Endodermal cell (in vitro differentiated cells): ENCODE results near the gene COPS3. TPM values are rescaled to one million over a fixed set of nuclear protein-coding genes. Genes with fewer than 3 reads are reported as not detected.
"Not testable (repeated sequence)": the region's sequence is repeated elsewhere in the genome, so short reads cannot be mapped to it uniquely, and the experiment has no call there.

Experiments
- DNase-seq: peaks from one replicate; pipeline ENCODE4 v3.0.0-alpha.2; 2017
- H3K27ac ChIP-seq: 2 replicates; pipeline ENCODE4 v1.5.1; 2013; ENCODE audit warnings: mild to moderate bottlenecking, low read depth, low read length, moderate library complexity
- H3K27me3 ChIP-seq: 2 replicates; pipeline ENCODE4 v1.6.1; 2013; ENCODE audit warnings: mild to moderate bottlenecking, low read length, moderate library complexity; ENCODE audit not compliant: insufficient read depth, control insufficient read depth, poor library complexity, severe bottlenecking
- H3K36me3 ChIP-seq: 2 replicates; pipeline ENCODE4 v1.7.0; 2013; ENCODE audit warnings: mild to moderate bottlenecking, low read length, moderate library complexity; ENCODE audit not compliant: control insufficient read depth, insufficient read depth
- H3K4me1 ChIP-seq: one replicate; pipeline ENCODE4 v1.7.0; 2013; ENCODE audit warnings: low read length; ENCODE audit not compliant: control insufficient read depth, insufficient read depth
- H3K4me3 ChIP-seq: 2 replicates; pipeline ENCODE4 v1.5.1; 2013; ENCODE audit warnings: mild to moderate bottlenecking, low read length, moderate library complexity
- H3K9ac ChIP-seq: 2 replicates; pipeline ENCODE4 v1.6.1; 2013; ENCODE audit warnings: mild to moderate bottlenecking, low read length, moderate library complexity; ENCODE audit not compliant: poor library complexity, severe bottlenecking; ENCODE audit errors: extremely low read depth
- H3K9me3 ChIP-seq: 2 replicates; pipeline ENCODE4 v1.6.1; 2013; ENCODE audit warnings: mild to moderate bottlenecking, low read length, moderate library complexity; ENCODE audit not compliant: control insufficient read depth
- H3K27ac Mint-ChIP-seq: 2 replicates; pipeline ENCODE4 v1.8.0; 2020; ENCODE audit warnings: mixed read lengths
- H3K27me3 Mint-ChIP-seq: 2 replicates; pipeline ENCODE4 v1.8.0; 2021; ENCODE audit warnings: mild to moderate bottlenecking, mixed read lengths; ENCODE audit not compliant: insufficient read depth
- H3K36me3 Mint-ChIP-seq: 2 replicates; pipeline ENCODE4 v1.8.0; 2020; ENCODE audit warnings: low read depth, mixed read lengths
- H3K4me1 Mint-ChIP-seq: 2 replicates; pipeline ENCODE4 v1.8.0; 2020; ENCODE audit warnings: mixed read lengths
- H3K4me3 Mint-ChIP-seq: 2 replicates; pipeline ENCODE4 v1.8.0; 2020; ENCODE audit warnings: mild to moderate bottlenecking, moderate library complexity, mixed read lengths
- H3K9me3 Mint-ChIP-seq: 2 replicates; pipeline ENCODE4 v1.8.0; 2020; ENCODE audit warnings: mild to moderate bottlenecking, mixed read lengths
- WGBS, 2 experiments: methylation state at CpG; one replicate each; pipeline versions ENCODE4 v1.1.5 to v1.1.7; 2013; ENCODE audit warnings: missing lambda C conversion rate in 2 of 2, mixed read lengths in 1 of 2; ENCODE audit not compliant: insufficient coverage in 1 of 2, insufficient read length in 1 of 2; 5-methylcytosine and 5-hydroxymethylcytosine counted together
- total RNA-seq, 2 donors: library from RNA; stranded (reverse); fragmentation: NEBNext Ultra II Directional in 1 of 2; extraction: Animal tissue kit (Norgen Biotek cat#: 25700) in 1 of 2; gene quantifications; 2 replicates in 1 of 2; 3 replicates in 1 of 2; pipeline ENCODE4 v1.2.1, GENCODE V29; 2021
- TF ChIP-seq, protein P1 (sequence below): fragments of 200-600 bp; sonication (generic); conservative IDR thresholded peaks from 2 replicates; pipeline ENCODE4 v1.5.0; 2021; ENCODE audit warnings: antibody characterized with exemption, mild to moderate bottlenecking

Gene COPS3
- total RNA-seq, 2 donors from 2014 or later, result 63.1 to 67.5 TPM

DNA sequence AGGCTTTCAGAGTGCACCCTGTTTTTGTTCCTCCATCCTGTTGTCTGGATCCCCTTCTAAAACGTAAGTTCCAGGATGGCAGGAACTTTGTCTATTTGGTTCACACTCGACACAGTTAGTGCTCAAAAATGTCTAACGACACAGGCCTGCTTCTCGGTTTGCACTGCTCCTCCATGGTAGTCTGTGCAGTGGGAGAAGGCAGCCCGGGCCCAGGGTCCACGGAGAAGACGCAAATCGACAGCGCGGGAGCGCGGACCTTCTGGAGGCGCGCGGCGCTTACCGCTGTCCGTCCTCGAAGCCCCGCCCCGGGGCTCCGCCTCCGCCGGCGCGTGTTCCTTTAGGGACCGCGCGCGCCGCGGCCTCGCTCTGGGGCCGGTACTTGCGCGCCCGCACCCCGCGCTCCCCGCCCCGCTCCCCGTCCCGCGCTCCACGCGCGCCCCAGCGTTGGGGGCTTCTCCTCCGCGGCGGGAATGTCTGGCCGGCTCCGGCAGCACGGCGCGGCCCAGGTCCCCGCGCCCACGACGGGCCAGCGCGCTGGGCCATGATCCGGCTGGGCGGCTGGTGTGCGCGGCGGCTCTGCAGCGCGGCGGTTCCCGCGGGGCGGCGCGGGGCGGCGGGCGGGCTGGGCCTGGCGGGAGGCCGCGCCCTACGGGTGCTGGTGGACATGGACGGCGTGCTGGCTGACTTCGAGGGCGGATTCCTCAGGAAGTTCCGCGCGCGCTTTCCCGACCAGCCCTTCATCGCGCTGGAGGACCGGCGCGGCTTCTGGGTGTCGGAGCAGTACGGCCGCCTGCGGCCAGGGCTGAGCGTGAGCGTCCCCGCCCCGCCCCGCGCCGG is 22.2 kb upstream of the COPS3 start, which contains the start of gene NT5M:
TSS of gene NT5M (plus strand) at position 364 of the 837 bp plus-strand sequence. CDS start at position 542, 178 bp downstream.
- 1 to 4% methylated on average over 18 to 107 of the region's 107 CpGs for WGBS, 2 experiments
- Mint-ChIP-seq H3K4me3 (peak within 1 kb of the TSS; percentile 63), H3K27ac (peak within 1 kb of the TSS; percentile 74), H3K4me1 (no peaks in the 10 kb centered on the region), H3K9me3 (no peaks in the 10 kb centered on the region), H3K27me3 (peaks cover 15% of the 10 kb centered on the region), H3K36me3 (peaks cover 5% of the 10 kb centered on the region)
- TF ChIP-seq, protein P1, sequence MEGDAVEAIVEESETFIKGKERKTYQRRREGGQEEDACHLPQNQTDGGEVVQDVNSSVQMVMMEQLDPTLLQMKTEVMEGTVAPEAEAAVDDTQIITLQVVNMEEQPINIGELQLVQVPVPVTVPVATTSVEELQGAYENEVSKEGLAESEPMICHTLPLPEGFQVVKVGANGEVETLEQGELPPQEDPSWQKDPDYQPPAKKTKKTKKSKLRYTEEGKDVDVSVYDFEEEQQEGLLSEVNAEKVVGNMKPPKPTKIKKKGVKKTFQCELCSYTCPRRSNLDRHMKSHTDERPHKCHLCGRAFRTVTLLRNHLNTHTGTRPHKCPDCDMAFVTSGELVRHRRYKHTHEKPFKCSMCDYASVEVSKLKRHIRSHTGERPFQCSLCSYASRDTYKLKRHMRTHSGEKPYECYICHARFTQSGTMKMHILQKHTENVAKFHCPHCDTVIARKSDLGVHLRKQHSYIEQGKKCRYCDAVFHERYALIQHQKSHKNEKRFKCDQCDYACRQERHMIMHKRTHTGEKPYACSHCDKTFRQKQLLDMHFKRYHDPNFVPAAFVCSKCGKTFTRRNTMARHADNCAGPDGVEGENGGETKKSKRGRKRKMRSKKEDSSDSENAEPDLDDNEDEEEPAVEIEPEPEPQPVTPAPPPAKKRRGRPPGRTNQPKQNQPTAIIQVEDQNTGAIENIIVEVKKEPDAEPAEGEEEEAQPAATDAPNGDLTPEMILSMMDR, result no peak
- H3K9ac ChIP-seq, result no peak within 1 kb of the TSS
- DNase-seq, result peak; percentile 91
- H3K4me1 ChIP-seq, result no peaks in the 10 kb centered on the region
- H3K27me3 ChIP-seq, result peaks cover 8% of the 10 kb centered on the region
- H3K27ac ChIP-seq, result no peak within 1 kb of the TSS
- H3K9me3 ChIP-seq, result no peaks in the 10 kb centered on the region
- no peaks in the 10 kb centered on the region for H3K36me3 ChIP-seq
- H3K4me3 ChIP-seq, result peak within 1 kb of the TSS; percentile 83

DNA sequence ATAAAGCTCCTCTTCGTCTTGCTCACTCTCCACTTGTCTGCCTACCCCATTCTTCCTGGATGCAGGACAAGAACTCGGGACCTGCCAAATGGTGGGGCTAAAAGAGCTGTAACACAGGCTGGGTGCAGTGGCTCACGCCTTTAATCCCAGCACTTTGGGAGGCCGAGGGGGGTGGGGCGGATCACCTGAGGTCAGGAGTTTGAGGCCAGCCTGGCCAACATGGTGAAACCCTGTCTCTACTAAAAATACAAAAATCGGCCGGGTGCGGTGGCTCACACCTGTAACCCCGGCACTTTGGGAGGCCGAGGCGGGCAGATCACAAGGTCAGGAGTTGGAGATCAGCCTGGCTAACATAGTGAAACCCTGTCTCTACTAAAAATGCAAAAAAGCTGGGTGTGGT is 20.6 kb upstream of the COPS3 start:
- not testable (repeated sequence) for H3K4me1 ChIP-seq, H3K36me3 Mint-ChIP-seq, H3K9me3 Mint-ChIP-seq, H3K9me3 ChIP-seq, H3K27ac Mint-ChIP-seq, H3K27me3 ChIP-seq, H3K36me3 ChIP-seq, H3K27ac ChIP-seq, H3K4me1 Mint-ChIP-seq, DNase-seq, H3K9ac ChIP-seq
- Mint-ChIP-seq H3K4me3 (peak overlapping the region; percentile 66), H3K27me3 (peaks cover 15% of the 10 kb centered on the region)
- WGBS, 2 experiments, result 94 to 97% methylated on average over 11 of the region's 11 CpGs
- H3K4me3 ChIP-seq, result peak overlapping the region; percentile 88

DNA sequence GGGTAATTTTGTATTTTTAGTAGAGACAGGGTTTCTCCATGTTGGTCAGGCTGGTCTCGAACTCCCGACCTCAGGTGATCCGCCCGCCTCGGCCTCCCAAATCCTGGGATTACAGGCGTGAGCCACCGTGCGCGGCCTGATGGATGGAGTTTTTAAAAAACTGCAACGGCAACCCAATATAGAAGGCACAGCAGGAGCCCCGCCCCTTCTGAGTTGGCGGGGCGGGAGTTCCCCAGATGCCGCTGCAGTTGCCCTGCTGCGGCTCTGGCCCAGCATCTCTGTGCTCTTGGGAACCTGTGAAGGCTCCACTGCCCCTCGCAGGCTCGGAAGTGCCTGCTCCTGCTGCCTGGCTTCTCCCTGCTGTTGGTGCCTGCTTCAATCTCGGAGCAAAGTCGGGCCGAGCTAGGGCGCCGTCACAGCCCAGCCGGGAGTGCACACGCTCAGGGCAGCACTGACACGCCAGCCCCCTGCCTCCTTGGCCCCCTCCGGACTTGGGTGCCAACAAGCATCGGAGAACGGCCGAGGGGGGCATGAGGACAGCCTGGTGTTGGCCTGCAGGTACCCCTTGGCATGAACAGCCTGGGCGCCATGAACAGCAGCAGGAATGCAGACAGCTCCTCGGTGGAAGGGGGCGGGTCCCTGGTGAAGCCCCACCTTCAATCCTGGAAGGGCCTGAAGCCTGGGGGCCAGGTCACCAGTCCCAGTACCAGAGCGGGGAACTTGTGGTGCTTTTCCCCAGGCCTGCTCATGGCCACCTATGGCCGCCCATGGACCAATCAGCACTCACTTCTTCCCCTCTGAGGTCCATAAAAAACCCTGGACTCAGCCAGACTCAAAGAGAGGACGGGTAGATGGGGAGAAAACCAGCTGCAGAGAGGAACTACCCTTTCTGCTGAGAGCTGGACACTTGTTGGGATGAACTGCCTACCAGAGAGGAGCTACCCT is 19.9 kb upstream of the COPS3 start:
- 5 to 7% methylated on average over 21 to 35 of the region's 35 CpGs for WGBS, 2 experiments
- H3K27ac ChIP-seq, result no peak overlapping the region
- peak overlapping the region; percentile 63 for H3K9ac ChIP-seq

More for the DNA sequence above, 19.9 kb upstream of the COPS3 start:
- Mint-ChIP-seq H3K9me3 (no peaks in the 10 kb centered on the region), H3K4me3 (peak overlapping the region; percentile 66), H3K36me3 (no peaks in the 10 kb centered on the region), H3K4me1 (no peaks in the 10 kb centered on the region), H3K27ac (peak overlapping the region; percentile 66), H3K27me3 (peaks cover 15% of the 10 kb centered on the region)
- Histone ChIP-seq H3K4me1 (no peaks in the 10 kb centered on the region), H3K9me3 (no peaks in the 10 kb centered on the region), H3K36me3 (no peaks in the 10 kb centered on the region), H3K4me3 (peak overlapping the region; percentile 88), H3K27me3 (peaks cover 8% of the 10 kb centered on the region)
- TF ChIP-seq, protein P1, result no peak
- DNase-seq, result peak; percentile 99
